ENCODE measurements around the gene ATP5MK.

DNA sequence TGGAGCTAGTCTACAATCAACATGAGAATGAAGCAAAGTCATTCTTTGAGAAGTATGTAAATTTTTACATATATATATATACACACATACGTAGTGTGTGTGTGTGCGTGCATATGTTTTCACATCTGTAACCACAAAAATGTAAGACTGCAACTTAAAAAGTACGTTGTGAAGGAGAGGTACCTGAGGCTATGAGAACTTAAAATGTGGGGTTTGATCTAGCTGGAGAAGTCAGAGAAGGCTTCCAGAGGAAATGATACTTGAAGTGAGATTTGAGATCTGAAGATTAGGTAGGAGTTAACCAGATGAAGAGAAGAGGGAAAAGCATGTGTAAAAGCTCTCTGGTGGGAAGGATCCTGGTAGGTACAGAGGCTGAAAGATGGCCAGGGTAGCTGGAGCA is 22.7 kb downstream of the ATP5MK start:
- TF ChIP-seq, protein P1, sequence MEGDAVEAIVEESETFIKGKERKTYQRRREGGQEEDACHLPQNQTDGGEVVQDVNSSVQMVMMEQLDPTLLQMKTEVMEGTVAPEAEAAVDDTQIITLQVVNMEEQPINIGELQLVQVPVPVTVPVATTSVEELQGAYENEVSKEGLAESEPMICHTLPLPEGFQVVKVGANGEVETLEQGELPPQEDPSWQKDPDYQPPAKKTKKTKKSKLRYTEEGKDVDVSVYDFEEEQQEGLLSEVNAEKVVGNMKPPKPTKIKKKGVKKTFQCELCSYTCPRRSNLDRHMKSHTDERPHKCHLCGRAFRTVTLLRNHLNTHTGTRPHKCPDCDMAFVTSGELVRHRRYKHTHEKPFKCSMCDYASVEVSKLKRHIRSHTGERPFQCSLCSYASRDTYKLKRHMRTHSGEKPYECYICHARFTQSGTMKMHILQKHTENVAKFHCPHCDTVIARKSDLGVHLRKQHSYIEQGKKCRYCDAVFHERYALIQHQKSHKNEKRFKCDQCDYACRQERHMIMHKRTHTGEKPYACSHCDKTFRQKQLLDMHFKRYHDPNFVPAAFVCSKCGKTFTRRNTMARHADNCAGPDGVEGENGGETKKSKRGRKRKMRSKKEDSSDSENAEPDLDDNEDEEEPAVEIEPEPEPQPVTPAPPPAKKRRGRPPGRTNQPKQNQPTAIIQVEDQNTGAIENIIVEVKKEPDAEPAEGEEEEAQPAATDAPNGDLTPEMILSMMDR (IDR thresholded peaks at IDR 0.05; ENCODE audit: insufficient read depth, low read length, poor library complexity, severe bottlenecking), result no peak
- no peak for TF ChIP-seq EZH2phosphoT487 (conservative IDR thresholded peaks at IDR 0.05; ENCODE audit: low read length)

Measured in SU-DHL-6 (cell line).